HEK293T (cell line): ENCODE measurements around the gene HTT-AS.

ENCODE experiments used
- ARNT ChIP-seq: fragments of 450-650 bp; IDR thresholded peaks from 2 replicates; pipeline ENCODE4 v1.6.1; 2017; ENCODE audit warnings: mild to moderate bottlenecking
- BHLHE40 ChIP-seq: fragments of 450-650 bp; IDR thresholded peaks from 2 replicates; pipeline ENCODE4 v1.6.1; 2016; ENCODE audit warnings: mild to moderate bottlenecking, moderate library complexity, borderline replicate concordance
- CTBP1 ChIP-seq: fragments of 450-650 bp; IDR thresholded peaks from 2 replicates; pipeline ENCODE4 v1.6.1; 2016; ENCODE audit warnings: borderline replicate concordance
- ELF4 ChIP-seq: fragments of 450-650 bp; IDR thresholded peaks from 2 replicates; pipeline ENCODE4 v1.6.1; 2017; ENCODE audit warnings: antibody characterized with exemption
- FOXA1 ChIP-seq: fragments of 450-650 bp; IDR thresholded peaks from 2 replicates; pipeline ENCODE4 v1.6.1; 2016; ENCODE audit warnings: mild to moderate bottlenecking
- FOXK2 ChIP-seq: fragments of 450-650 bp; IDR thresholded peaks from 2 replicates; pipeline ENCODE4 v1.6.1; 2016; ENCODE audit warnings: mild to moderate bottlenecking
- HDGF ChIP-seq: fragments of 450-650 bp; IDR thresholded peaks from 2 replicates; pipeline ENCODE4 v1.6.1; 2017; ENCODE audit warnings: antibody characterized with exemption, borderline replicate concordance
- LEF1 ChIP-seq: fragments of 450-650 bp; IDR thresholded peaks from 2 replicates; pipeline ENCODE4 v1.6.1; 2017; ENCODE audit warnings: mild to moderate bottlenecking, borderline replicate concordance
- SP1 ChIP-seq: fragments of 450-650 bp; IDR thresholded peaks from 2 replicates; pipeline ENCODE4 v1.6.1; 2017
- SUZ12 ChIP-seq: fragments of 450-650 bp; IDR thresholded peaks from 2 replicates; pipeline ENCODE4 v1.6.1; 2016; ENCODE audit warnings: mild to moderate bottlenecking
- TF ChIP-seq, protein P1 (sequence below): fragments of 450-650 bp; IDR thresholded peaks from 2 replicates; pipeline ENCODE4 v1.6.1; 2016

DNA sequence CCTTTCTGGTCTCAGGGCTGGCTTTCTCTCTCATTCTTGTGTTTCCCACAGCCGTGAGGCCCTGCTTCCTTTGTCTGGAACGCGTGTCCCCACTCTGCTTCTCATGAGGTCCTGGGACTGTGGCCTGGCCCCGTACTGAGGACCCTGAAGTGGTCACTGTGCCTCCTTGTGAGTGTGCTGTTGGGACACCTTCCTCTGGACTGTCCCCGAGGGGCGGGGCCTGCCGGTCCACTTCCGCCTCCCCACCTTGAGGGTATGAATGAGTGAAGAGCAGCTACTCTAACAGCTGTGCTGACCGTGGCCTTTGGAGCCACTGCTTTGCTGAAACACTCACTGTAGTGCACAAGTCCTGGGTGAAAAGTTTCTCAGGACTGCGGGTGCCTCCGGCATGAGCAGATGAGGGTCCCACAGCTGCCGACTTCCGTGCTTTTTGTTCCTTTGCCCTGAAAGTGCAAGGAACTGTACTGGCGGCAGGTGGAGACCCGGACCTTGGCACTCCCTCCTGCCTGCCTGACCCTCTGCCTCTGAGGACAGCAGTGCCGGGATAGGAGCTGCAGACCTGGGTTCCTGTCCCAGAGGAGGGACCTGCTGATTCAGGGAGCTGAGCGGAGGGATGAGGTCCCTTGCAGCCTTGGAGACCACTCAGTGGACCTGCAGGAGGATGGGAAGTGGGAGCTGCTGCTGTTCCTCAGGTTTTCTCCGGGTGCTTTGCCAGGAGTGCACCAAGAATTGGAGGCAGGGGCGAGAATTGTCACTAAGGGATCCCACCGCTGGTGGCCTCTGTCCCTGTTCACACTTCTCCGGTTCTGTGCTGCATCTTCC, 38.0 kb downstream of the HTT-AS start:
- TF ChIP-seq FOXK2: no peak
- TF ChIP-seq ELF4: no peak
- TF ChIP-seq, protein P1, sequence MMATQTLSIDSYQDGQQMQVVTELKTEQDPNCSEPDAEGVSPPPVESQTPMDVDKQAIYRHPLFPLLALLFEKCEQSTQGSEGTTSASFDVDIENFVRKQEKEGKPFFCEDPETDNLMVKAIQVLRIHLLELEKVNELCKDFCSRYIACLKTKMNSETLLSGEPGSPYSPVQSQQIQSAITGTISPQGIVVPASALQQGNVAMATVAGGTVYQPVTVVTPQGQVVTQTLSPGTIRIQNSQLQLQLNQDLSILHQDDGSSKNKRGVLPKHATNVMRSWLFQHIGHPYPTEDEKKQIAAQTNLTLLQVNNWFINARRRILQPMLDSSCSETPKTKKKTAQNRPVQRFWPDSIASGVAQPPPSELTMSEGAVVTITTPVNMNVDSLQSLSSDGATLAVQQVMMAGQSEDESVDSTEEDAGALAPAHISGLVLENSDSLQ: no peak
- TF ChIP-seq HDGF: no peak
- TF ChIP-seq LEF1: no peak
- no peak for TF ChIP-seq SUZ12
- TF ChIP-seq SP1: no peak
- TF ChIP-seq ARNT: no peak
- TF ChIP-seq CTBP1: no peak
- no peak for TF ChIP-seq BHLHE40
- TF ChIP-seq FOXA1: no peak
